Ovary (tissue), 9 donors: ENCODE data around the gene SYNDIG1. TPM values are rescaled to one million over a fixed set of nuclear protein-coding genes. Genes with fewer than 3 reads are reported as not detected.

Experiments used
- DNase-seq, 5 donors: peaks; one replicate each; pipeline ENCODE4 v3.0.0-alpha.2; 2019 to 2020
- H3K27ac ChIP-seq, 2 donors: fragments of 200-600 bp; one replicate each; pipeline versions ENCODE4 v1.5.1 to v1.8.0; 2019 to 2022
- H3K27me3 ChIP-seq: fragments of 200-600 bp; one replicate; pipeline ENCODE4 v1.8.0; 2022
- H3K36me3 ChIP-seq: fragments of 200-600 bp; sonication (generic); one replicate; pipeline ENCODE4 v1.5.1; 2019
- H3K4me1 ChIP-seq: one replicate; pipeline ENCODE4 v1.8.1; 2013; ENCODE audit warnings: mild to moderate bottlenecking, moderate library complexity; ENCODE audit not compliant: insufficient read depth
- H3K4me3 ChIP-seq: fragments of 200-600 bp; sonication (generic); one replicate; pipeline ENCODE4 v1.5.1; 2017
- H3K9me3 ChIP-seq, 2 donors: fragments of 200-600 bp in 1 of 2; sonication (generic) in 1 of 2; one replicate each; pipeline versions ENCODE4 v1.5.1 to v1.8.1; 2013 to 2019; ENCODE audit warnings: mild to moderate bottlenecking in 1 of 2, moderate library complexity in 1 of 2
- CTCF ChIP-seq, 3 donors: fragments of 450-650 bp in 2 of 3; fragments of 200-600 bp in 1 of 3; IDR thresholded peaks; one replicate each; pipeline versions ENCODE4 v1.5.1 to v1.8.0; 2016 to 2022; ENCODE audit warnings: antibody characterized with exemption in 3 of 3, mild to moderate bottlenecking in 1 of 3
- EP300 ChIP-seq: sonication (generic); formaldehyde crosslinking; IDR thresholded peaks from one replicate; pipeline ENCODE4 v1.6.1; 2017; ENCODE audit warnings: antibody characterized with exemption
- POLR2A ChIP-seq: fragments of 450-650 bp; IDR thresholded peaks from one replicate; pipeline ENCODE4 v1.6.1; 2017; ENCODE audit warnings: antibody characterized with exemption, mild to moderate bottlenecking, moderate library complexity
- WGBS, 3 donors: extraction: QIAGEN DNeasy Blood & Tissue Kit in 1 of 3; methylation state at CpG; one replicate each; pipeline versions ENCODE4 v1.1.5 to v1.1.7; 2013 to 2017; 5-methylcytosine and 5-hydroxymethylcytosine counted together
- intact Hi-C, 4 donors: fragments of 100-400 bp; cut with DNase I; formaldehyde crosslinking; loops; one replicate each; pipeline versions ENCODE4 v1.11.0 to v1.15.1; 2022 to 2023
- polyA plus RNA-seq, 2 donors: library from polyadenylated mRNA; stranded (reverse); fragments of 200-250 nt in 1 of 2; fragments of 350-450 nt in 1 of 2; fragmentation: Illumina TruSeq in 1 of 2; extraction: RNeasy Lipid Tissue Mini Kit (QIAGEN cat#74804) in 1 of 2; gene quantifications; one replicate each; pipeline ENCODE4 v1.2.3, GENCODE V29; 2013 to 2014
- total RNA-seq, 7 donors: library from RNA; depleted of rRNA in 2 of 7; stranded (reverse); fragments of >200 nt in 2 of 7; fragmentation: NEBNext Ultra II Directional in 3 of 7; extraction: Animal tissue kit (Norgen Biotek cat#: 25700) in 3 of 7; gene quantifications; one replicate each; pipeline versions ENCODE4 v1.1.0 to v1.2.4, GENCODE V29; 2016 to 2023
- donor health status: DM: no; HTN: no; CAD: no; lungs with moderate emphysema.
- donor health status: DM: no; HTN: no; CAD: no.
- donor health status: Bipolar disorder and iron deficiency.
- donor health status: DM: yes; HTN: yes; CAD: no.
- donor health status: DM: no; HTN: no; CAD: no.
- donor health status: DM: yes; HTN: yes; CAD: no.

Gene SYNDIG1
- total and polyA plus RNA-seq, 9 donors: 0.10 to 6.8 (median 1.1) TPM; not detected in 1

- no peak overlapping the region for H3K4me3 ChIP-seq
- 35 to 77% (median 50%) methylated on average over 1 of the region's 1 CpG for WGBS, 3 donors
- no peaks in the 10 kb centered on the region for H3K36me3 ChIP-seq
- H3K27ac ChIP-seq: no peak overlapping the region
- no peaks in the 10 kb centered on the region for H3K9me3 ChIP-seq
- DNase-seq: no peak
- peaks cover 5% of the 10 kb centered on the region for H3K4me1 ChIP-seq
- no peak for TF ChIP-seq CTCF (IDR thresholded peaks at IDR 0.05)
- TF ChIP-seq EP300: no peak
- TF ChIP-seq POLR2A: no peak
- intact Hi-C loops: no loop called here
- H3K27me3 ChIP-seq: no peaks in the 10 kb centered on the region
Observed at GRCh38 chr20:24661255-24661654, 191.8 kb downstream of the SYNDIG1 start.

- no peak for DNase-seq
Observed at GRCh38 chr20:24662322-24662721, 192.9 kb downstream of the SYNDIG1 start.

GRCh38 chr20:24662752-24663365 lies 193.4 kb downstream of the SYNDIG1 start:
- 35 to 46% (median 42%) methylated on average over 11 of the region's 11 CpGs for WGBS, 3 donors

More at GRCh38 chr20:24662322-24662721, 192.9 kb downstream of the SYNDIG1 start:
- Histone ChIP-seq H3K4me1 (peaks cover 5% of the 10 kb centered on the region), H3K4me3 (no peak overlapping the region), H3K36me3 (no peaks in the 10 kb centered on the region), H3K27ac (no peak overlapping the region), H3K9me3 (no peaks in the 10 kb centered on the region), H3K27me3 (no peaks in the 10 kb centered on the region)
- TF ChIP-seq CTCF (IDR thresholded peaks at IDR 0.05): no peak
- TF ChIP-seq EP300: no peak
- no peak for TF ChIP-seq POLR2A
- WGBS, 3 donors: 77 to 89% (median 83%) methylated on average over 8 of the region's 8 CpGs
- intact Hi-C loops: no loop called here

GRCh38 chr20:24663496-24663895 lies 194.1 kb downstream of the SYNDIG1 start:
- TF ChIP-seq CTCF (IDR thresholded peaks at IDR 0.05) (no peak), EP300 (no peak), POLR2A (no peak)
- 92 to 98% (median 94%) methylated on average over 6 of the region's 6 CpGs for WGBS, 3 donors
- H3K4me1 ChIP-seq: no peaks in the 10 kb centered on the region
- intact Hi-C loops: no loop called here
- H3K27ac ChIP-seq: no peak overlapping the region
- H3K27me3 ChIP-seq: no peaks in the 10 kb centered on the region
- DNase-seq: no peak
- no peaks in the 10 kb centered on the region for H3K36me3 ChIP-seq
- H3K9me3 ChIP-seq: no peaks in the 10 kb centered on the region
- H3K4me3 ChIP-seq: no peak overlapping the region

More at GRCh38 chr20:24662752-24663365, 193.4 kb downstream of the SYNDIG1 start:
- H3K4me1 ChIP-seq: peaks cover 4% of the 10 kb centered on the region
- H3K9me3 ChIP-seq: no peaks in the 10 kb centered on the region
- no peaks in the 10 kb centered on the region for H3K27me3 ChIP-seq
- no peak overlapping the region for H3K27ac ChIP-seq
- intact Hi-C loops: no loop called here
- H3K4me3 ChIP-seq: no peak overlapping the region
- DNase-seq: no peak
- TF ChIP-seq CTCF (IDR thresholded peaks at IDR 0.05): no peak
- no peak for TF ChIP-seq POLR2A
- no peaks in the 10 kb centered on the region for H3K36me3 ChIP-seq
